ENCODE measurements around the gene YARS1.

The YARS1 gene

DNA sequence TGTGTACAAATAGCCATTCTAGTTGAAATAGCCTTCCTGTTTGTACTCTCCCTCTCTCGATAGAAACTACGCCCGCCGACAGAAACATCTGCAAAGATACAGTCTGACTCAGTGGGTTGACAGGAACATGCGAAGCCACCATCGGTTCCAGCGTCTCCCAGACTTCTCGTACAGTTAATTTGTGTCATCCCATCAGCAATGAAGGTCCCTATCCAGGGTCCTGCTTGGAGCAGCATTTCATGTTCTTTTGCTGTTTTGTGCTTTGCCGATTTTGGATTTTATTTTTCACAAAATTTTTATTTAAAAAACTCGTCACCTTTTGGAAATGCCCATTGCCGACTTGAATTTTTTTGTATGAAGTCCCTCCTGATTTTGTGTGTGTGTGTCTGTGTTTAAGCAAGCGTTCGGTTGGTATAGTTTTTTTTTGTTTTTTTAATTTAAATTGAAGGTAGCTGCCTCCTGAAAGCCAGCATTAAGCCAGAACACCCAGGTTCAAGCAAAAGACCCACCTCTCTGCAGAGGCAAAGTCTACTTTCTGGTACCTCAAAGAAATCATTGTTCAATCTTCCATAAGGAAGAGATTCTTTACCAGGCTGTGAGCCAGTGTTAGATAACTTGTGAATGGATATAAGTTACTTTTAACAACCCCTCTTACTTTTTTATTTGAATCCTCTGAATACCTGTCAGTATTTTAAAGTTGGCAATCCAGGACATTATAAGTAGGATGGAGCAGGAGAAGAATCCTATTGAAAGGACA lies 38.9 kb upstream of the YARS1 start:
- Histone ChIP-seq H3K27ac (ENCODE audit: low read depth, low read length) (no peak overlapping the region), H3K4me3 (ENCODE audit: low read length) (no peak overlapping the region), H3K36me3 (ENCODE audit: insufficient read depth, low read length) (peaks cover 59% of the 10 kb centered on the region), H3K9me3 (ENCODE audit: insufficient read depth, low read depth, low read length) (no peaks in the 10 kb centered on the region), H3K9ac (ENCODE audit: low read depth, low read length) (no peak overlapping the region), H3K4me1 (ENCODE audit: insufficient read depth, low read length) (no peaks in the 10 kb centered on the region), H3K27me3 (ENCODE audit: insufficient read depth, low read length) (no peaks in the 10 kb centered on the region)
- 96% methylated on average over 13 of the region's 13 CpGs for WGBS

DNA sequence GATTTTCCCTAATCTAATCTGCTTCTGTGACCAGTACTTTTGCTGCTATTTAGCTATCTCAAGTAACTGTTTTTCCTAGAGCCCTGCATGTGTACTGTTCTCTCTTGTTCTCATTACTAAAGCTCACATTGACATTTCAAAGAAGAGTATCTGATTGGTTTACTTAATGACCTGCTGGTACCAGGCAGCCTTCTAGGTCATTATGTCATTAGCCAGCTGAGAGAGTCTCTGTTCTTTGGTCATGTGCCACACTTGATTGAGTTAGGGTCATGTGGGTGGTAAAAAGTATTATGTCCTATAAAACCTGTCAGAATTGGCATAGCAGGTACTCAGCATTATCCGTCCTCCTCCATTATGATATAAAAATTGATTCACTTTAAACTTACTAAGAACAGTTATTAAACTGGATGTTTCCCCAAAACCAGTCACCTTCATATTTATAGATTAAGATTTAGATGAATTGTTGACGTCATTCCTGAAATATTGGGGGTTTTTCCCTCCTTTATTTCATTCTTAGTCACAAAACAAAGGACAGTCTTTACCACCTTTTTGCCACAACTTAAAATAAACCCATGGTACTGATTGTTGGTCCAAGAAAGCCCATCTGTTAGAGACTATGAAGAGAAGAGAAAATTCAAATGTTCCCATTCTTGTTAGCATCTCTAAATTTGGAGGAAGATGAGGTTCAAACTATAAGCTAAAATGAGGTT lies 31.4 kb upstream of the YARS1 start:
- Histone ChIP-seq H3K27me3 (ENCODE audit: insufficient read depth, low read length) (no peaks in the 10 kb centered on the region), H3K27ac (ENCODE audit: low read depth, low read length) (no peak overlapping the region), H3K4me3 (ENCODE audit: low read length) (no peak overlapping the region), H3K4me1 (ENCODE audit: insufficient read depth, low read length) (no peaks in the 10 kb centered on the region), H3K9me3 (ENCODE audit: insufficient read depth, low read depth, low read length) (no peaks in the 10 kb centered on the region), H3K36me3 (ENCODE audit: insufficient read depth, low read length) (peaks cover 43% of the 10 kb centered on the region), H3K9ac (ENCODE audit: low read depth, low read length) (no peak overlapping the region)
- WGBS, result no CpG with 5 or more reads among the region's 2 CpGs

DNA sequence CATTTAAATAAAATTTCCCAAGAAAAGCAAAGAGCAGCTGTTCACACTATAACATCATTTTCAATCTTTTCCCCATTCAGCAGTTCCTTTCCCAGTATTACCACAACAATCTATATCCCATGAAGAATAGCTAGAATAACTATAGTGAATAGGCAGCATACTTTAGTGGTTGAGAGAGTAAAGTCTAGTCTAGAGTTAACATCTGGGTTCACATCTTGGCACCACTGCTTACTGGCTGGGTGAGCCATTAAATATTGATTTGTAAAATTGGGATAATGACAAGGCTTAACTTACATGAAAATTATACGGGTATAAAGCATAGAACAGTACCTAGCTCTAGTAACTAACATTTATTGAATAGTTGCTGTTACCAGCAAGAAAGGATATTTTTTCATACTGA lies 14.7 kb upstream of the YARS1 start:
- no peaks in the 10 kb centered on the region for H3K9me3 ChIP-seq (ENCODE audit: insufficient read depth, low read depth, low read length)
- 88% methylated on average over 1 of the region's 1 CpG for WGBS

DNA sequence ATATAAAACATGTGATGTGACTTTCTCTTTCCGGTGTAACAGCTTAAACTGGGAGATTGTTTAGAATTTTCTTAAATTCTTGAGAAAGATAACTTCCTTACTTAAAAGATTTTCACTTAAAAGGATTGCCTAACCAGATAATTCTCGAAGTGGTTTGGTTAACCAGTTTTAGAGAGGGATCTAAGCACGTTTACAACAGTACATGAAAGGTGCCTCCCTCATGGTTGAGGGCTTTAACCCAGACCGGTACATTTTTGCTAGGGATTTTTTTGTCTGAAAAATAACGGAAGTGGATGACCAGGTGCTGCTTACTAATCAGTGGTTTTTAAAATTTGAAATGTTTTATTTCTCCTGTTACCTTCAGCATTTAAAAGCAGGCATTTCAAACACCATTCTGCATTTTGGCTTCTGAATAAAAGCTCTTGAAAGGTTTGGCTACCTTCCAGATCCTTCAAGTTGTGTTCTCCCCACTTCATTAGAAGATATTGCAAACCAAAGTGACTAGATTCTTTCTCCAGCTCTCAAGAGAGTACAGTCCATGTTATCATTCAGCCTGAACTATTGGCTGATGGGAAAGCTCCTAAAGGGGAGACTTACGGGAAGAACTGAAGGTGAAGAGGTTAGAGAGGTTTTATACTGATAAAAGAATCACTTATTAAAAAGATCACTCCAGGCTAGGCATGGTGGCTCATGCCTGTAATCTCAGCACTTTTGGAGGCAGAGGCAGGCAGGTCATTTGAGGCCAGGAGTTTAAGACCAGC lies 13.1 kb upstream of the YARS1 start:
- H3K9me3 ChIP-seq (ENCODE audit: insufficient read depth, low read depth, low read length), result no peaks in the 10 kb centered on the region
- no peaks in the 10 kb centered on the region for H3K4me1 ChIP-seq (ENCODE audit: insufficient read depth, low read length)
- H3K9ac ChIP-seq (ENCODE audit: low read depth, low read length), result no peak overlapping the region
- no peak overlapping the region for H3K4me3 ChIP-seq (ENCODE audit: low read length)
- H3K27me3 ChIP-seq (ENCODE audit: insufficient read depth, low read length), result no peaks in the 10 kb centered on the region
- WGBS, result 98% methylated on average over 5 of the region's 6 CpGs
- peaks cover 99% of the 10 kb centered on the region for H3K36me3 ChIP-seq (ENCODE audit: insufficient read depth, low read length)
- H3K27ac ChIP-seq (ENCODE audit: low read depth, low read length), result no peak overlapping the region

More for the DNA sequence above, 14.7 kb upstream of the YARS1 start:
- H3K27me3 ChIP-seq (ENCODE audit: insufficient read depth, low read length), result no peaks in the 10 kb centered on the region
- H3K36me3 ChIP-seq (ENCODE audit: insufficient read depth, low read length), result peaks cover 95% of the 10 kb centered on the region
- H3K4me3 ChIP-seq (ENCODE audit: low read length), result no peak overlapping the region
- no peaks in the 10 kb centered on the region for H3K4me1 ChIP-seq (ENCODE audit: insufficient read depth, low read length)
- H3K27ac ChIP-seq (ENCODE audit: low read depth, low read length), result no peak overlapping the region
- no peak overlapping the region for H3K9ac ChIP-seq (ENCODE audit: low read depth, low read length)

DNA sequence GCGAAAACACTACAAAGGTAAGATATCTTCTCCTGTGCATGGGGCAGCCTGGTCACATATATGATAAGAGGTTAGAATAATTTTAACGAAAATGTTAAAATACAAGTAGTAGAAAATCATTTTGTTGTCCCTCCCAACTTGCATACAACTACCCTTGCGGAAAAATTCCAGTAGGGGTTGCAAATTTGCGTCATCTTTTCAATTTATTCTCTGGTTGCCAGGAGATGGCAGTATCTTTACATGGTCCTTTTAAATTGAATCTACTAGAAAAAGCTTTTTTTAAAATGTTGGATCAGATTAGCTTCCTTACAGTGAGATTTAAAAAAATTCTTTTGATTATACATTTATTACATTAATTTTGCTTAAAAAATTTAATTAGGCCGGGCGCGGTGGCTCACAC lies 11.2 kb upstream of the YARS1 start:
- Histone ChIP-seq H3K4me3 (ENCODE audit: low read length) (no peak overlapping the region), H3K9me3 (ENCODE audit: insufficient read depth, low read depth, low read length) (no peaks in the 10 kb centered on the region), H3K4me1 (ENCODE audit: insufficient read depth, low read length) (no peaks in the 10 kb centered on the region), H3K9ac (ENCODE audit: low read depth, low read length) (no peak overlapping the region), H3K36me3 (ENCODE audit: insufficient read depth, low read length) (peaks cover 85% of the 10 kb centered on the region), H3K27ac (ENCODE audit: low read depth, low read length) (no peak overlapping the region), H3K27me3 (ENCODE audit: insufficient read depth, low read length) (no peaks in the 10 kb centered on the region)
- 100% methylated on average over 7 of the region's 7 CpGs for WGBS

DNA sequence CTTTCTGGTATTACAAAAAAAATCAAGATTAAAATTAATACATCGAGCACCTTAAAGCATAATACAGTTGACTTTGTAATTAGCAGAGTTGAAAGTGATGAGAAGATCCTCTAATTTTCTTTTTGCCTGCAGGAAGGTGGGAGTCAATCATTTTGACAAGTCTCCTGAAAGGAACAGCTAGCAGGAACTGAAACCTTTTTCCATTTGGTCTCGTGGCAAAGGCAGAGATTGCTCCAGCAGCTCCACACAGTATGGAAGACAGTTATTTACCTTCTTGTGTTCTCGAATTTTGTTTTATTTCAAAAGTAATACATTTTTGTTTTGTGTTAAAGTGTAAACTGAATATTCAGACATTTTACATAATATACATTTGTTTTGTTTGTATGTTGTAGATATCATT lies 8.0 kb upstream of the YARS1 start:
- no peak overlapping the region for H3K4me3 ChIP-seq (ENCODE audit: low read length)
- peaks cover 54% of the 10 kb centered on the region for H3K36me3 ChIP-seq (ENCODE audit: insufficient read depth, low read length)
- 93% methylated on average over 1 of the region's 3 CpGs for WGBS
- H3K4me1 ChIP-seq (ENCODE audit: insufficient read depth, low read length), result no peaks in the 10 kb centered on the region
- no peak overlapping the region for H3K9ac ChIP-seq (ENCODE audit: low read depth, low read length)
- no peaks in the 10 kb centered on the region for H3K9me3 ChIP-seq (ENCODE audit: insufficient read depth, low read depth, low read length)
- no peaks in the 10 kb centered on the region for H3K27me3 ChIP-seq (ENCODE audit: insufficient read depth, low read length)
- no peak overlapping the region for H3K27ac ChIP-seq (ENCODE audit: low read depth, low read length)

DNA sequence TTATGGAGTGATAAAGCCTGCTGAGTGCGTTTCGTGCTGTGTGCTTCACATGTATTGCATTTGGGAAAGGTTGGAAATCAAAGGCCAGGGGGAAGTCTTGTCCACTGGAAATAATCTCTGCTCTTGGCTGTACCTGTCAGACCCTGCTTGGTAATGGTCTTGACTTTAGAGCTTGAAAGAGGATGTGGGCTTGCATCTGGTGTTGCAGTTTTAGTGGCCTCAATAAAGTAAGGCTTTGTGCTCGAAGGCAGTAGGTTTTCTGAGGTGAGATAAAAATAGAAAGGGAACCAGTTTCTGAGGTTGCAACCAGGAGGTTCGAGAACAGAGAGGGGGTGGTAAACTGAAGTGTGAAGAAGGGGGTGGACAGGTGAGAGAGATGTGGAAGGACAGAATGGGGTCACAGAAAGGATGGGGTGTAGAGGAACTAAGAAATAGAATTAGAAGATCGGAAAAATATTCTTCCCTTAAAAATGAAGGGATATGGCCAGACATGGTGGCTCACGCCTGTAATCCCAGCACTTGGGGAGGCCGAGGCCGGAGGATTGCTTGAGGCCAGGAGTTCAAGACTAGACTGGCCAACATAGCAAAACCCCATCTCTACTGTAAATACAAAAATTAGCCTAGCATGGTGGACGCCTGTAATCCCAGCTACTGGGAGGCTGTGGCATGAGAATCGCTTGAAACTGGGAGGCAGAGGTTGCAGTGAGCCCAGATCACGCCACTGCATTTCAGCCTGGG lies 1.8 kb upstream of the YARS1 start:
- peak overlapping the region; percentile 98 for H3K9ac ChIP-seq (ENCODE audit: low read depth, low read length)
- peaks cover 6% of the 10 kb centered on the region for H3K36me3 ChIP-seq (ENCODE audit: insufficient read depth, low read length)
- peak overlapping the region; percentile 99 for H3K27ac ChIP-seq (ENCODE audit: low read depth, low read length)
- peaks cover 17% of the 10 kb centered on the region for H3K4me1 ChIP-seq (ENCODE audit: insufficient read depth, low read length)
- peak overlapping the region; percentile 93 for H3K4me3 ChIP-seq (ENCODE audit: low read length)
- H3K27me3 ChIP-seq (ENCODE audit: insufficient read depth, low read length), result no peaks in the 10 kb centered on the region
- WGBS, result 82% methylated on average over 11 of the region's 11 CpGs
- no peaks in the 10 kb centered on the region for H3K9me3 ChIP-seq (ENCODE audit: insufficient read depth, low read depth, low read length)

DNA sequence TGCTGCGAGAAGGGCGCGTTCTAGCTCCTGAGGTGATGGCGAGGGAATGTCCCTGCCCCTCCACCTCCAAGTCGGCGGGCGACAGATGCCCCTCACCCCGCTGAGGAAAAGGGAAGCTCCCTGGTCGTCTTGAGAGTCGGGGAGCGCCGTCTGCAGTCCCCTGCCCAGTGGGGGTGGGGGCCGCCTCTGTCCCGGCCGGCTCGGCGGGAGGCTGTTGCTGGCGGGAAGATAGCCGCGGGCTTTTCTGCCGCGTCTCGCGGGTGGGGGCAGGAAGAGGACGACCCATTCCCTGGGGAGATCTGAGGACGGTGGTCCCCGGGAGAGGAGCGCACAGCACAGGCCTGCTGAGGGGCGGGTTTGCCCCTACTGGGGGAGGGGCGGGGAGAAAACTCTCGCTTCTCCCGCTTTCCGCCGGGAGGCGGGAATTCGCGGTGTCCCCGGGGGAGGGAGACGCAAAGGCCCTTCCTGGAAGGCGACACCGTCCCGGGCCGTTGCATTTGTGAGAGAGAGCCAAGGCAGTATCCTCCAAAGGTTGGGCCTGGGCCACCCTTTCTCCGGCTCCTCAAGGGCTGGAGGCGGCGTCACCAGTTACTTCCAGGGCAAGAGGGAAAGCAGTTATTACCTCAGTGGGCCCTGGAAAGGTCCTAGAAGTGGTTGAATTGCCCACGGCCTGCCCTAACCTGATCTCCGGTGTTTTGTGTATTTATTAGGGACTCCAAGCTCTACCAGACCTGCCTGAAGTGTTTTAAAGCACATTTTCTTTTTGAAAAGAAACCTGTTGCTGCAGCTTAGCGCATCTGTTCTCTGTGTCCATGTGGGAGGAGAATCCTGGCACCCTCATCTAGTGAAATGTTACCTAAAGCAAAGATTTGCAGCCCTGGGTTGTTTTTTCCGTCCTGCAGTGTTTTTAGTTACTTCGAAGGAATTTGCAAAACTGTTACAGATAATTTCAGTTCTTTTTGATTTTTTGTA lies 943 bp upstream of the YARS1 start:
- Histone ChIP-seq H3K9me3 (ENCODE audit: insufficient read depth, low read depth, low read length) (no peaks in the 10 kb centered on the region), H3K9ac (ENCODE audit: low read depth, low read length) (peak overlapping the region; percentile 98), H3K36me3 (ENCODE audit: insufficient read depth, low read length) (peaks cover 6% of the 10 kb centered on the region), H3K4me3 (ENCODE audit: low read length) (peak overlapping the region; percentile 93), H3K27me3 (ENCODE audit: insufficient read depth, low read length) (no peaks in the 10 kb centered on the region), H3K27ac (ENCODE audit: low read depth, low read length) (peak overlapping the region; percentile 99), H3K4me1 (ENCODE audit: insufficient read depth, low read length) (peaks cover 22% of the 10 kb centered on the region)
- WGBS, result 2% methylated on average over 51 of the region's 51 CpGs

DNA sequence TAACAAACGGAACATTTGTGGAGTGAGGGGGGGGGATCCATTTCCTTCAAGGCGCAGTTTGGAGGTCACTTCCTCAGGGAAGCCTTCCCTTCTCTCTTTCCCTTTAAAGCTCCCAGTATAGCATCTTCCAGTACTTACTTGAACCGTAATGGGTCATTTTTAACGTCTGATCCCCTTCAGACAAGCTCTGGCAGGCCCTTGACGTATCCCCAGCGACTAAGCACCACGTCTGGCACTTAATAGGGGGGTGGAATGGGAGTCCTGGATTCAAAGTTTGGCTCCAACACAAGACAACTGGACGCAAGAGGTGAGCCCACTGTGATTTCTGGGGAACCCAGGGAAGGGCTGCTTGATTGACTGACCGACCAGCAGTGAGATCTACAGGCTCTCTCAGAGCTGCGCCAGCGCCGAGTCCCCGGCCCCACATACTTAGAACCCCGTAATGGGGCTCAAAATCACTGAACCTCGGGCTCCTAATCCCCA lies 441 bp downstream of the YARS1 start:
- Histone ChIP-seq H3K36me3 (ENCODE audit: insufficient read depth, low read length) (peaks cover 11% of the 10 kb centered on the region), H3K4me1 (ENCODE audit: insufficient read depth, low read length) (peaks cover 30% of the 10 kb centered on the region), H3K9me3 (ENCODE audit: insufficient read depth, low read depth, low read length) (no peaks in the 10 kb centered on the region), H3K9ac (ENCODE audit: low read depth, low read length) (peak overlapping the region; percentile 98), H3K4me3 (ENCODE audit: low read length) (peak overlapping the region; percentile 93), H3K27ac (ENCODE audit: low read depth, low read length) (peak overlapping the region; percentile 95), H3K27me3 (ENCODE audit: insufficient read depth, low read length) (no peaks in the 10 kb centered on the region)
- 0% methylated on average over 14 of the region's 15 CpGs for WGBS

All from HUES64 (cell line).